ENCODE results near the gene ARHGEF39.

DNA sequence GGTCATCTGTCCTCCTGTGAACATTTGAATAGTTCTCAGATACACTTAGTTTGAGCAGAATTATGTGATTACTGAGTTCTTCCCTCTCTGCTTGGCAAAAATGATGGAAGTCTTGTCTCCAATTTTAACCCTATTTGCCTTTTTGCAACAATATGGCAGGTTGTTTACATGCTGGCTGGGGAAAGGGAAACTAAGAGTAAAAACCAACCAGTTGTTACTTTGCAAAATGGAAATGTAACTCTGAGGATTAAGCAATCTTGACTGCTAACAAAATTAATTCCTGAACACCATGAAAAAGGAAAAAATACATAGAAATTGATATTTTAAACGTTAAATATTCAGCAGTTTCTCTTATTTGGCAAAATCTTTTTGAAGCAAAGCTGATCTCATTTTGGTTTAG, 25.4 kb downstream of the ARHGEF39 start:
- TF ChIP-seq POLR2A (IDR thresholded peaks at IDR 0.05) (no peak), POLR2AphosphoS5 (IDR thresholded peaks at IDR 0.05) (no peak), EP300 (IDR thresholded peaks at IDR 0.05) (no peak)
- TF ChIP-seq, protein P1, sequence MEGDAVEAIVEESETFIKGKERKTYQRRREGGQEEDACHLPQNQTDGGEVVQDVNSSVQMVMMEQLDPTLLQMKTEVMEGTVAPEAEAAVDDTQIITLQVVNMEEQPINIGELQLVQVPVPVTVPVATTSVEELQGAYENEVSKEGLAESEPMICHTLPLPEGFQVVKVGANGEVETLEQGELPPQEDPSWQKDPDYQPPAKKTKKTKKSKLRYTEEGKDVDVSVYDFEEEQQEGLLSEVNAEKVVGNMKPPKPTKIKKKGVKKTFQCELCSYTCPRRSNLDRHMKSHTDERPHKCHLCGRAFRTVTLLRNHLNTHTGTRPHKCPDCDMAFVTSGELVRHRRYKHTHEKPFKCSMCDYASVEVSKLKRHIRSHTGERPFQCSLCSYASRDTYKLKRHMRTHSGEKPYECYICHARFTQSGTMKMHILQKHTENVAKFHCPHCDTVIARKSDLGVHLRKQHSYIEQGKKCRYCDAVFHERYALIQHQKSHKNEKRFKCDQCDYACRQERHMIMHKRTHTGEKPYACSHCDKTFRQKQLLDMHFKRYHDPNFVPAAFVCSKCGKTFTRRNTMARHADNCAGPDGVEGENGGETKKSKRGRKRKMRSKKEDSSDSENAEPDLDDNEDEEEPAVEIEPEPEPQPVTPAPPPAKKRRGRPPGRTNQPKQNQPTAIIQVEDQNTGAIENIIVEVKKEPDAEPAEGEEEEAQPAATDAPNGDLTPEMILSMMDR (IDR thresholded peaks at IDR 0.05): no peak
